ENCODE data around the gene TEKTIP1. TPM values are rescaled to one million over a fixed set of nuclear protein-coding genes. Genes with fewer than 3 reads are reported as not detected.
"Not testable (repeated sequence)": the region's sequence is repeated elsewhere in the genome, so short reads cannot be mapped to it uniquely, and the experiment has no call there.

The TEKTIP1 gene
- total and polyA plus RNA-seq, 7 donors = 0.44 to 1.0 TPM; not detected in 5

DNA sequence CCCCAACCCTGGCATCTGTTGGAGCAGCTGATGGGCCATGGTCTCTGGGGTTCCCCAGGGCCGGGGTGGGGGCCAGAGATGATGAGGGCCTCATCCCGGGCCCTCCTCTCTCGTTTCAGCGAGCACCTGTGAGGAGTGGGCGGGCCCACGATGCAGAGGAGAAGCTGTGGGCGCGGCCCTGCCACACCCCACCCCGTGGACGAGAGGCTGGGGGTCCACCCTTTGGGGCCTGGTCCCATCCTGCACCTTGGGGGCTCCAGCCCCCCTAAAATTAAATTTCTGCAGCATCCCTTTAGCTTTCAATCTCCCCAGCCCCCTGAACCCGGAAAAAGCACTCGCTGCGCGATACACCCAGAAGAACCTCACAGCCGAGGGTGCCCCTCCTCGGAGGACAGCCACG is 39.4 kb downstream of the TEKTIP1 start:
- no peak overlapping the region for H3K4me3 ChIP-seq
- peaks cover 0 to 6% of the 10 kb centered on the region in 2 donors for H3K36me3 ChIP-seq (ENCODE audit: insufficient read depth in 1 of 2, low read depth in 1 of 2)
- no peaks in the 10 kb centered on the region for H3K9me3 ChIP-seq
- H3K4me1 ChIP-seq = peaks cover 10% of the 10 kb centered on the region
- DNase-seq (no peak), ATAC-seq (no peak)
- no peak overlapping the region for H3K27ac ChIP-seq
- no peak for TF ChIP-seq CTCF (IDR thresholded peaks at IDR 0.05)
- 54 to 70% (median 62%) methylated on average over 12 to 17 of the region's 17 CpGs for WGBS, 3 donors
- intact Hi-C loops (cut with DNase I) = loop anchor here (5.0 kb wide), 1 partner anchor 39 kb away; no protein-coding TSS in a partner anchor
- no peaks in the 10 kb centered on the region for H3K27me3 ChIP-seq (ENCODE audit: insufficient read depth in 3 of 3, low read length in 2 of 3)

DNA sequence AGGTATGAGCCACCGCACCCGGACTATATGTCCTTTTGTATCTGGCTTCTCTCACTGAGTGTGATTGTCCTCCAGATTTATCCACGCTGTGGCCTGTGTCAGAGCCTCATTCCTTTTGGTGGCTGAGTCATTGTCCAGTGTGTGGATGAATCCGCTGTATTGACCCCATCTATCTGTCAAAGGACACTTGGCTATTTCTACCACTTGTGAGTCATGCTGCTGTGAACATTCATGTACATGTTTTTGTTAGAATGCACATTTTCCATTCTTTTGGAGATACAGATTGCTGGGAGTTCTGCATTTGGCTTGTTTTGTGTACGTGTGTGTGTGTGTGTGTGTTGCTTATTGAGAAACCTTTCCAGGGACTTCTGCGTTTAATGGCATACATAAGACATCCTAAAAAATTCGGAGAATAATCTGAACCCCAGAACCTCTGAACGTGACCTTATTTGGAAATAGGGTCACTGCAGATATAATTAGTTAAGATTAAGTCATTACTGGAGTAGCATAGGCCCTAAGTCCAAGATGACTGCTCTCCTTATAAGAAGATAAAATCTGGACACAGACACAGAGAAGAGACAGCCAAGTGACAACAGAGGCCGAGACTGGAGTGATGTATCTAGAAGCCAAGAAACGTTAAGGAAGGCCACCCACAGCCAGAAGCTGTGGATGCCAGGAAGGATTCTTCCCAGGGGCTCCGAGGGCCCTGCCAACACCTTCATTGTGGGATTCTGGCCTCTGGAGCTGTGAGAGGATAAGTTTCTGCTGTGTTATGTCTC is 41.4 kb downstream of the TEKTIP1 start:
- H3K9me3 ChIP-seq = no peaks in the 10 kb centered on the region
- 55 to 63% (median 60%) methylated on average over 11 of the region's 11 CpGs for WGBS, 3 donors
- H3K4me3 ChIP-seq = no peak overlapping the region
- intact Hi-C loops (cut with DNase I) = no loop called here
- no peak for TF ChIP-seq CTCF (IDR thresholded peaks at IDR 0.05)
- peaks cover 0 to 14% (median 3%) of the 10 kb centered on the region in 3 donors for H3K27me3 ChIP-seq (ENCODE audit: insufficient read depth in 3 of 3, low read length in 2 of 3)
- DNase-seq = no peak
- H3K36me3 ChIP-seq (ENCODE audit: insufficient read depth in 1 of 2, low read depth in 1 of 2) = peaks cover 0 to under 1% of the 10 kb centered on the region in 2 donors
- H3K27ac ChIP-seq = peak overlapping the region; percentile 23
- peak; percentile 56 to 71 (median 70) for ATAC-seq
- H3K4me1 ChIP-seq = peaks cover 10% of the 10 kb centered on the region

GRCh38 chr19:3581792-3582191 is 42.8 kb downstream of the TEKTIP1 start:
- 68 to 77% (median 75%) methylated on average over 4 of the region's 4 CpGs for WGBS, 3 donors
- H3K9me3 ChIP-seq; H3K4me3 ChIP-seq; H3K4me1 ChIP-seq; DNase-seq; ATAC-seq; H3K27ac ChIP-seq; H3K36me3 ChIP-seq (ENCODE audit: insufficient read depth in 1 of 2, low read depth in 1 of 2); intact Hi-C loops (cut with DNase I): not testable (repeated sequence)
- H3K27me3 ChIP-seq (ENCODE audit: insufficient read depth in 3 of 3, low read length in 2 of 3) = peaks cover 0 to 26% (median 12%) of the 10 kb centered on the region in 3 donors

GRCh38 chr19:3584036-3584802 is 45.2 kb downstream of the TEKTIP1 start:
- H3K36me3 ChIP-seq (ENCODE audit: insufficient read depth in 1 of 2, low read depth in 1 of 2); H3K4me3 ChIP-seq; DNase-seq; H3K27ac ChIP-seq; H3K9me3 ChIP-seq; intact Hi-C loops (cut with DNase I); ATAC-seq; H3K4me1 ChIP-seq: not testable (repeated sequence)
- 80 to 87% (median 84%) methylated on average over 15 of the region's 15 CpGs for WGBS, 3 donors
- peaks cover 0 to 28% (median 12%) of the 10 kb centered on the region in 3 donors for H3K27me3 ChIP-seq (ENCODE audit: insufficient read depth in 3 of 3, low read length in 2 of 3)

DNA sequence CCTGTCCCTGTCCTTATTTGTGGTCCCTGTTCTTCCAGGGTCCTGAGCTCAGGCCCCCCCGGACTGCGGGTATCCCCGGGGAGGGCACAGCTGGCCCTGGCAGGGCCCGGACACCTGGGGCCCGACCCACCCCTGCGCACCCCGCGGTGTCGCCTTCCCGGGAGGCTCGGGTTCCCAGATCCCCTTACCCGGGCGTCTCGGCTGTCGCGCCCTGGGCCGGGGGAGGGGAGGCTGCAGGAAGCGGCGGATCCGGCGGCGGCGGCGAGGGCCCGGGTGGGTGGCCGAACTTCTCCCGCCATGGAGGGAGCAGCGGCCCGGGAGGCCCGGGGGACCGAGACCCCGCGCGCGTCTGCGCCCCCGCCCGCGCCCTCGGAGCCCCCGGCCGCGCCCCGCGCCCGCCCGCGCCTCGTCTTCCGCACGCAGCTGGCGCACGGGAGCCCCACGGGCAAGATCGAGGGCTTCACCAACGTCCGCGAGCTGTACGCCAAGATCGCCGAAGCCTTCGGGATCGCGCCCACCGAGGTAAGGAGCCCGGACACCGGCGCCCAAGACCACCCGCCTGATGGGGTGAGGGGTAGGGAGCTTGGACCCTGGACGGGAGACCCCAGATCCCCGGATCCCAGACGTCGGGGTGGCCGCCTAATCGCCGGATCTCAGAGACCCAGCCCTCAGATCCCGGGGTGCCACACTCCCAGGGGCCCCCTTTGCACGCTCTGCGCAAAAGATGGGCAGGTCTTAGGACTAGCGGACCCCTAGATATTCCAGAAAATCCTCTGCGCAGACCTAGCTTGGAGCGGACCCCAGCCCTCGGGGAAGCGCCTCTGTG is 46.5 kb downstream of the TEKTIP1 start, which contains the start of gene GIPC3:
Gene GIPC3 (plus strand): TSS at position 178 of the 826 bp plus-strand sequence. CDS start 120 bp downstream, at position 298.
- H3K4me1 ChIP-seq = no peaks in the 10 kb centered on the region
- no peaks in the 10 kb centered on the region for H3K9me3 ChIP-seq
- no peaks in the 10 kb centered on the region for H3K36me3 ChIP-seq (ENCODE audit: insufficient read depth in 1 of 2, low read depth in 1 of 2)
- no peak for TF ChIP-seq CTCF (IDR thresholded peaks at IDR 0.05)
- ATAC-seq (no peak), DNase-seq (no peak)
- intact Hi-C loops (cut with DNase I) = no loop called here
- no peak within 1 kb of the TSS for H3K27ac ChIP-seq
- peaks cover 0 to 28% (median 12%) of the 10 kb centered on the region in 3 donors for H3K27me3 ChIP-seq (ENCODE audit: insufficient read depth in 3 of 3, low read length in 2 of 3)
- WGBS, 3 donors = 2 to 4% (median 3%) methylated on average over 56 to 84 of the region's 84 CpGs
- H3K4me3 ChIP-seq = peak within 1 kb of the TSS; percentile 58

Data from psoas muscle (tissue), 8 donors.